ENCODE results near the gene CELA2B.

Gene CELA2B

GRCh38 chr1:15531003-15531402, 55.1 kb downstream of the CELA2B start:
- DNase-seq: no peak

DNA sequence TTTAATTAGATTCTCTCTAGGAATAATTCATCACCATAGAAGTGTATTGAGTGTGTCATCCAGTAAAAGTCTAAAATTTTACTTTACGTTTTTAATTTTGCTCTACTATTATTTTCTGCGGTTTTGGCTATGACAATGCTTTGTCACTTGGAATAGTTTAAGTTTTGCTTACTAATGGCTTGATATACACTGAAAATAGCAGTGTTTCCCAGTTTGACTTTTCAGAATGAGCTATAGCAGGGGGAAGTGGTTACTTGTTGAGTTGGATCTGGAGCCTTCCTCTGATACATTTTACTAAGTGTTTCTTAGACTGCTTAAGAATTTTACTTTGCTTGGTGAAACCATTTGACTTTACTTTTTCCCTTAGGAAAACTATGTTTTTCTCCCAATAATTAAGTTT, 55.8 kb downstream of the CELA2B start:
- DNase-seq: no peak

GRCh38 chr1:15538771-15539170, 62.9 kb downstream of the CELA2B start:
- DNase-seq: no peak

DNA sequence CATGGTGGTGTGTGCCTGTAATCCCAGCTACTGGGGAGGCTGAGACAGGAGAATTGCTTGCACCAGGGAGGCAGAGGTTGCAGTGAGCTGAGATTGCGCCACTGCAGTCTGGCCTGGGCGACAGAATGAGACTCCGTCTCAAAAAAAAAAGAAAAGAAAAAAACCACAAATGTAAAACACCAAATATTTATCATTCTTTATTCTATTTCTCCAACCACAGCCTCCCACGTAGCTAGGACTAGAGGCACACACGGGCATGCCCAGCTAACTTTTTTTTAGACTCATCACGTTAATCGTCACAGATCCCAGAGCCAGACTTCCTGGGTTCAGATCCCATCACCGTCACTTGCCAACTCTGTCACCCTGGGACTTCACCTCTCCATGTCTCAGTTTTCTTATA, 64.3 kb downstream of the CELA2B start:
- DNase-seq: no peak
